Measurements from ENCODE around the gene PLEKHH1.

The PLEKHH1 gene

GRCh38 chr14:67564236-67564635 is 31.1 kb downstream of the PLEKHH1 start:
- in situ Hi-C loops (cut with HindIII; ENCODE audit: low pct_unique_long_range_greater_than_20kb, low sequenced_read_pairs), result no loop called here
- DNase-seq (ENCODE audit: low read depth in 1 of 2, low spot score in 1 of 2), result no peak
- TF ChIP-seq JUND (IDR thresholded peaks at IDR 0.05; ENCODE audit: low read depth), result no peak

GRCh38 chr14:67566908-67567307 is 33.8 kb downstream of the PLEKHH1 start:
- no peak for TF ChIP-seq JUND (IDR thresholded peaks at IDR 0.05; ENCODE audit: low read depth)
- in situ Hi-C loops (cut with HindIII; ENCODE audit: low pct_unique_long_range_greater_than_20kb, low sequenced_read_pairs), result no loop called here
- no peak for DNase-seq (ENCODE audit: low read depth in 1 of 2, low spot score in 1 of 2)

DNA sequence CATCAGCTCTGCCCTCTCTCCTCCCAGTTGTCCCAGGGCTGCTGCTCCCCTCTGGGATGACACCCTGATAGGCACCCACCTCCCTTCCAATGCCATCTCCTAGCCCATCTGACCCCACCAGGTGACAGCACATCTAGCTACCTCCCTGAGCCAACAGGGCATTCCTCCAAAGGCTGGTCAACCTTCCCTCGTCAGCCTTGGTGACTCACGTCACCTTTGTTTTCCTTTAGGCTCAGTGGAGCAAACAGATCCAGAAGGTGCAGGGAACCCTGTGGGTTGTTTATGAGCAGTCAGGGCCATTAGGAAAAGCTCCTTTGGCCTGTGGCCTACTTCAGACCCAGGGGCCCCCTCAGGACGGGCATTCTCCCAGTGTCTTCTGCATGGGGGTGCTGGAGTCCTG is 34.6 kb downstream of the PLEKHH1 start:
- in situ Hi-C loops (cut with HindIII; ENCODE audit: low pct_unique_long_range_greater_than_20kb, low sequenced_read_pairs), result no loop called here
- DNase-seq (ENCODE audit: low read depth in 1 of 2, low spot score in 1 of 2), result no peak
- TF ChIP-seq JUND (IDR thresholded peaks at IDR 0.05; ENCODE audit: low read depth), result no peak

DNA sequence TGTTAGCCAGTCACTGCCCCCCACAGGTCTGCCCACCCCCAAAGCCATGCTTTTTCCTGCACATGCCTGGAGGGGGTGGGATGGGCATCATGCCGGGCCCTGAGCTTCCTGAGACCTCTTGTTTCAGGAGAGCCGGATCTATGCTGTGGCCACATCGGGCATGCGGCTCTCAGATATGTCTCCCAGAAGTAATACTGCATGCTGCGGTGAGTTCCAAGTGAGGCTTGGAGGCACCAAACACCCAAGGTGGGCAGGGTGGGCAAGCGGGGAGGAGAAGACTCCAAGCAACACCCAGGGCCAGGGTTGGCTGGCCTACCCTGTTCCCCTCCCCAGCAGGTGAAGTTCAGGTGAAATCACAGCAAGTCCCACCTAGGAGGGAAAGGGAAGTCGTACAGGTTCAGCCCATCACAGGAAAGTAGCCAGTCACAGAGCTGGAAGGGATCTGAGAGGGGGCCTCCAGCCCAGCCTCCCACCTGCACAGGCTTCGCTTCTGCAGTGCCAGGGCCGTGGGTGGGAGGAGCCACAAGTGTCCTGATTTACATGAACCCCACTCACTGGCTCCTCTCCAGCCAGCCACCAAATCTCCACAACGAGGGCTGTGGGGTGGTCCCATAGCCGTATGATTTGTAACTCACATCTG is 36.0 kb downstream of the PLEKHH1 start:
- in situ Hi-C loops (cut with HindIII; ENCODE audit: low pct_unique_long_range_greater_than_20kb, low sequenced_read_pairs), result no loop called here
- no peak for DNase-seq (ENCODE audit: low read depth in 1 of 2, low spot score in 1 of 2)
- TF ChIP-seq JUND (IDR thresholded peaks at IDR 0.05; ENCODE audit: low read depth), result no peak

- in situ Hi-C loops (cut with HindIII; ENCODE audit: low pct_unique_long_range_greater_than_20kb, low sequenced_read_pairs), result no loop called here
- no peak for DNase-seq (ENCODE audit: low read depth in 1 of 2, low spot score in 1 of 2)
- TF ChIP-seq JUND (IDR thresholded peaks at IDR 0.05; ENCODE audit: low read depth), result no peak
Measured at GRCh38 chr14:67569651-67570290, 36.7 kb downstream of the PLEKHH1 start.

- DNase-seq (ENCODE audit: low read depth in 1 of 2, low spot score in 1 of 2), result no peak
- in situ Hi-C loops (cut with HindIII; ENCODE audit: low pct_unique_long_range_greater_than_20kb, low sequenced_read_pairs), result no loop called here
- TF ChIP-seq JUND (IDR thresholded peaks at IDR 0.05; ENCODE audit: low read depth), result no peak
Measured at GRCh38 chr14:67570453-67570852, 37.4 kb downstream of the PLEKHH1 start.

GRCh38 chr14:67571275-67571990 is 38.3 kb downstream of the PLEKHH1 start:
- in situ Hi-C loops (cut with HindIII; ENCODE audit: low pct_unique_long_range_greater_than_20kb, low sequenced_read_pairs), result no loop called here
- DNase-seq (ENCODE audit: low read depth in 1 of 2, low spot score in 1 of 2), result peak; percentile 74 to 85
- no peak for TF ChIP-seq JUND (IDR thresholded peaks at IDR 0.05; ENCODE audit: low read depth)

GRCh38 chr14:67571991-67572323 is 38.9 kb downstream of the PLEKHH1 start:
- no peak for TF ChIP-seq JUND (IDR thresholded peaks at IDR 0.05; ENCODE audit: low read depth)
- in situ Hi-C loops (cut with HindIII; ENCODE audit: low pct_unique_long_range_greater_than_20kb, low sequenced_read_pairs), result no loop called here
- DNase-seq (ENCODE audit: low read depth in 1 of 2, low spot score in 1 of 2), result no peak

DNA sequence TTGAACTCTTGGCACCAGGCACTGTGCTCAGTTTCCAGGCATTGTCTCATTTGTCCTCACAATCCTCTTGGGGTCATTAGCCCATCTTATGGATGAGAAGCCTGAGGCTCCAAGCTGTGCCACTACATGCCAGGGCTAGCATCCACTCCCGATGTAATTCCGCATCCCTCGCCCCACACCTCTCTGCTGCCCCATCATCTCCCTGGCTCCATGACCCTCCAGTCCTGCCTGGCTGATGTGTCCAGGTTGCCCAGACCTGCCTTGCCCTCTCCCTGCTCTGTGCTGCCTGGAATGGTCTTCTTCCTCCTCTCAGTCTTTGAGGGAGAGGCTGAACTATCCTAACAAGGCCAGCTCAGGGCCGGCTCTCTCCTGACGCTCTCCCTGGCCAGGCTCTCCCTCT is 39.5 kb downstream of the PLEKHH1 start:
- in situ Hi-C loops (cut with HindIII; ENCODE audit: low pct_unique_long_range_greater_than_20kb, low sequenced_read_pairs), result no loop called here

GRCh38 chr14:67573228-67574010 is 40.3 kb downstream of the PLEKHH1 start:
- no peak for TF ChIP-seq JUND (IDR thresholded peaks at IDR 0.05; ENCODE audit: low read depth)
- in situ Hi-C loops (cut with HindIII; ENCODE audit: low pct_unique_long_range_greater_than_20kb, low sequenced_read_pairs), result no loop called here
- DNase-seq (ENCODE audit: low read depth in 1 of 2, low spot score in 1 of 2), result no peak

More for the DNA sequence above, 39.5 kb downstream of the PLEKHH1 start:
- no peak for TF ChIP-seq JUND (IDR thresholded peaks at IDR 0.05; ENCODE audit: low read depth)
- DNase-seq (ENCODE audit: low read depth in 1 of 2, low spot score in 1 of 2), result no peak

DNA sequence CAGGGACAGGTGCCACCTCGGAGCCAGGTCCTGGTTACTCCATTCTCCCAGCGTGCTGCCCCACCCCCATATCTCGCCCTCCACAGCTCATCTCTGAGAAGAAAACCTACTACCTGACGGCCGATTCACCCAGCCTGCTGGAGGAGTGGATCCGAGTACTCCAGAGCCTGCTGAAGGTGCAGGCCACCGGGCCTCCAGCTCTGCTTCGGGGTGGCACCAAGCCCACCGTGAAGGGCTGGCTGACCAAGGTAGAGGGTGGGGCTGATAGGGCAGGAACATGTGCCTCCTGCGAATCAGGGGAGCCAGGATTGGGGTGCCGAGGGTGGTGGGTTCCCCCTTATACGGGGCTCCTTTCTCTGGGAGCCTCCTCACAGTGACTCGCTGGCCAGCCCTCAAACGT is 41.1 kb downstream of the PLEKHH1 start:
- in situ Hi-C loops (cut with HindIII; ENCODE audit: low pct_unique_long_range_greater_than_20kb, low sequenced_read_pairs), result no loop called here
- TF ChIP-seq JUND (IDR thresholded peaks at IDR 0.05; ENCODE audit: low read depth), result no peak

DNA sequence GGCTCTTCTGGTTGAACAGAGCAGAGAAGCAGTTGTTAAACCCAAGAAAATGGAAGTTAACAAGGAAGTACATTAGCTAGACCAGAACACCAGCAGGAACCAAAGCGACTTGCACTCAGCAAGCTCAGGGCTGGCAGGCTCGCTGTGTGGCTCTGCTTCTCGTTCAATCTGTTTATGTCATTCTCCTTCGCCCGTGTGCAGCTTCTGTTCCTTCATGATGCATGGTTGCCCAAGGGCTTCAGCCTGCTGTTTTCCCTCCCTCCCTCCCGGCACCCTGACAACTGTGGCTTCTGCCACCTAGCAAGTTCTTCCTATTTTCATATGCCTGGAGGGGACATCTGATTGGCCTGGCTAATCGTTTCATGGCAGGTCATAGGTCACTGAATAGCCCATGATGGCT is 41.7 kb downstream of the PLEKHH1 start:
- in situ Hi-C loops (cut with HindIII; ENCODE audit: low pct_unique_long_range_greater_than_20kb, low sequenced_read_pairs), result loop anchor here (25.0 kb wide), 1 partner anchor 138 kb away; no protein-coding TSS in a partner anchor
- no peak for TF ChIP-seq JUND (IDR thresholded peaks at IDR 0.05; ENCODE audit: low read depth)
- no peak for DNase-seq (ENCODE audit: low read depth in 1 of 2, low spot score in 1 of 2)

More for the DNA sequence above, 41.1 kb downstream of the PLEKHH1 start:
- DNase-seq (ENCODE audit: low read depth in 1 of 2, low spot score in 1 of 2), result no peak
